Stimulated activated CD8-positive, alpha-beta memory T cell treated with anti-CD3 and anti-CD28 coated beads, Interleukin-12 subunit alpha, Interleukin-12 subunit beta, amount 100 ng/mL, for 1 hour (primary cell): ENCODE data around the gene ANO3.
"Not testable (repeated sequence)": the region's sequence is repeated elsewhere in the genome, so short reads cannot be mapped to it uniquely, and the experiment has no call there.

Experiments
- DNase-seq: peaks from one replicate; pipeline ENCODE4 v3.0.0-alpha.2; 2020; ENCODE audit warnings: low read depth

The ANO3 gene

DNA sequence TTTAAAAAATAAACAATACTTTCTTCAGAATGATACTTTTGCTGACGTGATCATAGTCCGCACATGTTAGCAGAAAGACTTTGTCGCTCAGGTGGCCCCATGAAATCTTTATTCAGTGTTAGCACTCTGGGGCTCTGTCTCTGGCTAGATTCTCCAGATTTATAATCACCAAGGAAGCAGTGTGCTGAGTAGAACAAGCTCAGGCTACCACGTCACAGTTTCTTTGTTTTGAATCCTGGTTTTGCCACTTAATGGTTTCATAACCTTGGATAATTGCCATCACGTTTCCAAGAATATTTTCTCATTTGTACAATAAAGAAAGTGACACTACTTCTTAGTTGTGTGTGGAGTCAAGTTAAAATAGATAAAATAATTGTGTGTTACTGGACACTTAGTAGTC lies 244.0 kb downstream of the ANO3 start:
- DNase-seq: no peak

- DNase-seq: no peak
Measured at GRCh38 chr11:26578998-26579661, 247.2 kb downstream of the ANO3 start.

DNA sequence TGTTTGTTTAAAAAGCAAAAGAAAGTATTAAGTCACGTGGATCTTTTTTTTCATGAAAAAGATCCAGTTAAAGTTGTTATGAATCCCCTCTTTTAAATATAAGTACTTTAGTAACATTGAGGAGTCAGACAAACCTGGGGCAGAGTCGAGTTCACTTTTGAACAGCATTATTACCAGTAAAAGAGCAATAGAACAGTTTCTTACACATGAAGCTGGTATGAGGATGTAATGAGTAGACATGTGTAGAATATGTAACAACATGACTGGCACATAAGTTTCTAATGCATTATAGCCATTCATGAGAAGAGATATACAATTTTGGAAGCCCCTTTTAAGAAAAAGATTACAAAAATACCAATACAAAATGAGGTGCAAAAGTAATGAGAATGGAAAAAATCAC lies 247.8 kb downstream of the ANO3 start:
- no peak for DNase-seq

- DNase-seq: no peak
Measured at GRCh38 chr11:26580929-26581328, 249.0 kb downstream of the ANO3 start.

DNA sequence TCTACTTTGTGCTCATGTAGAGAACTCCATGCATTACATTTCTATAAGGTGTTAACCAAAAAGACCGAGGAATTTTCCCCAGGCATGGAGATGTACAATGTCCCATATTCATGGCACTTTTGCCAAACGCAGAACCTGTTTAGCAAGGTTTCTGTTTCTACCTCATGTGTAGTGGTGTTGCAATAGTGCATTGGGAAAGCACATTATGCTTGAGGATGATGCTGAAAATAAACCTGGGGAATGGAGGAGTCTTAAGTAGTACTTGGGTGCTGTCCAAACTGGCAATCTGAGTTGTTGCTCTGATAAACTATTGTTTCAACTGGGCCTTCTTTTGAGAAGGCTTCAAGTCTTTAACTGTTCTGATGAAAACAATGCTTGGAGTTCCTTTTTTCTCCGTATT lies 251.6 kb downstream of the ANO3 start:
- DNase-seq: no peak

DNA sequence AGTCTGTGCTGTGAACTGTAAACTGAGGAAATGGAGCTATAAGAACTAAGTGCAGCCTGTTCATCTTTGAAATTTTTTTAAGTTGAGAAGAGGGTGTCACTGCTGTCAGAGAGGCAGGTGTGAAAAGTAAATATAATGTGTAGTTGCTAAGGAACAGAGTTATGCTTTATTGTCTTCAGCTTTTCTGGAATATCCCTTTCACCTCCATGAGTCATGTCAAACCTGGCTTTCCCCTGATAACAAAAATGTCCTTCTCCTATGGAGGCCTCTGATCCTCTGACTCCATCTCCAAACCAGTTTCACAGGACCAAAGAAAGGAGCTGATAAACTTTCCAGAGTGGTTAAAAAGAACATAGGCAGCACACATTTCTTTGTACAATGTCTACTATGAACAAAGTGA lies 252.9 kb downstream of the ANO3 start:
- DNase-seq: no peak

GRCh38 chr11:26587073-26587472 lies 255.1 kb downstream of the ANO3 start:
- no peak for DNase-seq

DNA sequence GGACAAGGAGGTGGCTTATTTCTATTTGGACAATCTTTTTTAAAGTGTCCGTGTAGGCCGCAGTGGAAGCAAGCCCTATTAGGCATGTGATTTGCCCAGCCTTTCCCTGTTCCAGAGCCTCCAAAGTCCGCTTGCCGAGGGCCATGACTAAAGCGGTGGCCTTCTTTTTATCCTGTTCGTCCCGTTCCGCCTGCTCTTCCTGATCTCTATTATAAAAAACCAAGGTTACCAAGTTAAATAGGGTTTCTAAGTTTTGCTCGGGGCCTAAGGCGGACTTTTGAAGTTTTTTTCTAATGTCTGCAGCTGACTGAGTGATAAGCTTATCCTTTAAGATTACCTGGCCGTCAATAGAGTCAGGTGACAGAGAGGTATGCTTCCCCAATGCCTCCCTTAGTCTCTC lies 261.8 kb downstream of the ANO3 start:
- no peak for DNase-seq

- DNase-seq: not testable (repeated sequence)
Measured at GRCh38 chr11:26595207-26595865, 263.4 kb downstream of the ANO3 start.

- not testable (repeated sequence) for DNase-seq
Measured at GRCh38 chr11:26597049-26597689, 265.2 kb downstream of the ANO3 start.

- DNase-seq: no peak
Measured at GRCh38 chr11:26597899-26598298, 266.0 kb downstream of the ANO3 start.

- no peak for DNase-seq
Measured at GRCh38 chr11:26599425-26599824, 267.5 kb downstream of the ANO3 start.

- DNase-seq: no peak
Measured at GRCh38 chr11:26599876-26600434, 268.0 kb downstream of the ANO3 start.

DNA sequence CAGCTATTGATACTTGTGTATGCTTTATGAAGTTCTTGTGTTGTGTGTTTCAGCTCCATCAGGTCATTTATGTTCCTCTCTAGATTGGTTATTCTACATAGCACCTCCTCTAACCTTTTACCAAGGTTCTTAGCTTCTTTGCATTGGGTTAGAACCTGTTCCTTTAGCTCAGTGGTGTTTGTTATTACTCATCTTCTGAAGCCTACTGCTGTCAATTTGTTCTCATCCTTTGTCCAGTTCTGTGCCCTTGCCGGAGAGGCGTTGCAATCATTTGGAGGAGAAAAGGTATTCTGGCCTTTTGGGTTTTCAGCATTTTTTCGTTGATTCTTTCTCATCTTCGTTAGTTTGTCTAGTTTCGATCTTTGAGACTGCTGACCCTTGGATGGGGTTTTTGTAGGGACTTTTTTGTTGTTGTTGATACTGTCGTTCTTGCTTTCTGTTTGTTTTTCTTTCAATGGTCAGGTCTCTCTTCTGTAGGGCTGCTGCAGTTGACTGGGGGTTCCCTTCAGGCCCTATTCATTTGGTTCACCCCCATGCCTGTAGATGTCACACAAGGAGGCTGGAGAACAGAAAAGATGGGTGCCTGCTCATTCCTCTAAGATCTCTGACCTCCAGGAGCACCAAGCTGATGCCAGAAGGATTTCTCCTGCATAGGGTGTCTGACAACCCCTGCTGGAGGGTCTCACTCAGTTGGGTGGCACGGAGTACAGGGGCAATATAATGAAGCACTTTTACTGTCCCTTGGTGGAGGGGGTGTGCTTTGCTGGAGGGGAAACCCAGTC lies 276.0 kb downstream of the ANO3 start:
- DNase-seq: no peak

- no peak for DNase-seq
Measured at GRCh38 chr11:26608507-26609146, 276.7 kb downstream of the ANO3 start.

GRCh38 chr11:26613759-26614158 lies 281.8 kb downstream of the ANO3 start:
- DNase-seq: no peak

- no peak for DNase-seq
Measured at GRCh38 chr11:26618441-26618840, 286.5 kb downstream of the ANO3 start.

GRCh38 chr11:26620282-26621045 lies 288.5 kb downstream of the ANO3 start:
- DNase-seq: no peak

GRCh38 chr11:26621132-26621531 lies 289.2 kb downstream of the ANO3 start:
- DNase-seq: no peak

DNA sequence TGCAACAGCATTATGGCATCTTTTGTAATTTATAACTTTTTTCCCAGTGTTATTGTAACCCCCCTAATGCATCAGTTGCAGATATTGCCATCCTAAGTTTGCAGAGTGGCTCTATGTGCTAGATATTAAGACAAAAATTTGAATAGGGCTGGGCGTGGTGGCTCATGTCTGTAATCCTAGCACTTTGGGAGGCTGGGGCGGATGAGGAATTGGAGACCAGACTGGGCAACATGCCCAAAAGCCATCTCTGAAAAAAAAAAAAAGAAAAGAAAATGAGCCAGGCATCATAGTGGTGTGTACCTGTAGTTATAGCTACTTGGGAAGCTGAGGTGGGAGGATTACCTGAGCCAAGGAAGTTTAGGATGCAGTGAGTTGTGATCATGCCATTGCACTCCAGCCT lies 290.3 kb downstream of the ANO3 start:
- DNase-seq: no peak

DNA sequence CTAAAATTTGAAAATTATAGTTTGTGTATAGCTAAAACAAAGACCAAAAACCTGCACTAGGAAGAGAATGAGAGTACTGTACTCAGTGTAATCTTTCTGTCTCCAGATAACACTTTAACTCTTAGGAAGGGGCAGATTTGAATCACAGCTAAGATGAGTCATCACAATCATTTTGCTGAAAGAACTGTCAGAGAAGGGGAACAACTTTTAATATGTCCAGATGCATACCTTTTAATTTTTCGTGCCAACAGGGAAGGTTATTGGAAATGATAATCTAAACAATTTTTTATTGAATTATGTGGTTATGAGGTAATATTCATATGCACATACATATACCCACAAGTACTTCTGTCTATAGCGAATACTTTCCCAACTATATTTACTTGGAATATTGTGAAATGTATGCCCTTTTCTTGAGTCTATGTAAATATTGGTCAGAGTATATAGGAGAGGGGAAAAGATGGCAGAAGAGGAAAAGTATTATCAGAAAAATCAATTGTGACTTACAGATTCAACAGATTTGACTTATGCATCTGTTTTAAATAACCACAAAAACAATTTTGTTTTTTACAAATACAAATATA lies 291.2 kb downstream of the ANO3 start:
- no peak for DNase-seq
